HG03025 (cell line): Measurements from ENCODE around the gene STING1.
"Not testable (repeated sequence)": the region's sequence is repeated elsewhere in the genome, so short reads cannot be mapped to it uniquely, and the experiment has no call there.

ENCODE experiments used
- ATAC-seq: cut with Tn5 transposase; IDR thresholded peaks from one replicate; pipeline ENCODE4 v1.9.1; 2021; ENCODE audit warnings: mild to moderate bottlenecking, moderate library complexity; ENCODE audit not compliant: unreplicated experiment, low FRiP score

STING1 gene

GRCh38 chr5:139445325-139446170, 37.0 kb downstream of the STING1 start:
- no peak for ATAC-seq

GRCh38 chr5:139443831-139444453, 38.6 kb downstream of the STING1 start:
- ATAC-seq, result no peak

GRCh38 chr5:139440416-139440815, 42.1 kb downstream of the STING1 start:
- not testable (repeated sequence) for ATAC-seq

GRCh38 chr5:139439013-139439903, 43.3 kb downstream of the STING1 start, which contains the start of gene DNAJC18:
Gene DNAJC18 (minus strand): TSS chr5:139439525. CDS start chr5:139439445, 80 bp downstream.
- peak; percentile 92 for ATAC-seq

DNA sequence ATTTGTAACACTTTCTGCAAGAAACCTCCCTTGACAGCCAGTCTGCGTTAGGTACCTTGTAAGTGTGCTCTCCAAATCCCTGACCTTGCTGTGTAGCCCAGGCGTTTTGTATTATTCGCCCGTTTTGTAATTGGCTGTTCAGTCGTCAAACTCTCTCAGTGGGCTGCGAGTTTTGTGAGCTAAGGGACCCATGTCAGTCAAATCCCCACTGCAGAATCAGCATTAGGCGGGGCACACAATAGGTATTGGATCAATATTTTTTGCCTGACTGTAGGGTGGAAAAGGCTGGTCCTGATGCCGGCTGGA, 43.9 kb downstream of the STING1 start:
- ATAC-seq, result no peak

- ATAC-seq, result no peak
These were observed 46.9 kb downstream of the STING1 start for GRCh38 chr5:139435676-139436075.

DNA sequence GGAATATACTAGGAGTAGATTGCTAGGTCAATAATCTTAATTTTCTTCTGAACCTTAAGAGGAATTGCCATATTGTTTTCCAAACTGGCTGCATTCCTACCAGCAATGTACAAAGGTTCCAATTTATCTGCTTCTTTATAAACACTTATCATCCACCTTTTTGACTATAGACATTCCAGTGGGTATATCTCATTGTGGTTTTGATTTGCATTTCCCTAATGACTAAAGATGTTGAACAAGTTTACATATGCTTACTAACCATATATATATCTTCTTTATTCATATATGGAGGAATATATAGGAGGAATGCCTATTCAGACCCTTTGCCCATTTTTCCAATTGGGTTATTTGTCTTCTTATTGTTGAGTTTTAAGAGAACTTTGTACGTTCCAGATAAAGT, 50.9 kb downstream of the STING1 start:
- no peak for ATAC-seq

DNA sequence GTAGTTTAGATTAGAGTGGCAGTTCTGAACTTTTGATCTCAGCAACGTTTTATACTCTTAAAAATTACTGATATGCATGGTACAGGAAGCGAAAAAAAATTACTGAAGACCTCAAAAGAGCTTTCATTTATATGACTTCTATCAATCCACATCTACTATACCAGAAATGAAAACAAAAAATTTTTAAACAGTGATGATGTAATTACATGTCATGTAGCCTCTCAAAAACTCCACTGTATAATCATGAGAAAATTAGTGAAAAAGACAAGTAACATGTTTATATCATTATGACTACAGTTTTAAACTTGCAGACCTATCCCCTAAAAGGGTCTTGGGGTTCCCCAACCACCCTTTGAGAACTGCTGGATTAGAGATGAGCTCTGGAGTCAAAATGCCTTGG, 52.5 kb downstream of the STING1 start:
- ATAC-seq, result no peak

- ATAC-seq, result no peak
These were observed 56.2 kb downstream of the STING1 start for GRCh38 chr5:139426203-139426885.
